HepG2 (cell line): ENCODE data around the gene KLF7. TPM values are rescaled to one million over a fixed set of nuclear protein-coding genes. Genes with fewer than 3 reads are reported as not detected.

Source experiments
- ARID5B ChIP-seq: IDR thresholded peaks from 2 replicates; pipeline ENCODE4 v1.4.0; 2020; ENCODE audit warnings: mild to moderate bottlenecking, missing genetic modification reagents
- DZIP1 ChIP-seq: sonication (generic); formaldehyde crosslinking; IDR thresholded peaks from 2 replicates; pipeline ENCODE4 v1.5.0; 2020; ENCODE audit warnings: mild to moderate bottlenecking, missing genetic modification reagents
- GATAD2A ChIP-seq: IDR thresholded peaks from 2 replicates; pipeline ENCODE4 v1.6.1; 2016
- HHEX ChIP-seq: IDR thresholded peaks from 2 replicates; pipeline ENCODE4 v1.6.1; 2016; ENCODE audit warnings: control low read depth
- HNF4A ChIP-seq: sonication (generic); formaldehyde crosslinking; IDR thresholded peaks from 2 replicates; pipeline ENCODE4 v1.4.0; 2020; ENCODE audit warnings: missing genetic modification reagents
- MIER3 ChIP-seq: IDR thresholded peaks from 2 replicates; pipeline ENCODE4 v1.6.1; 2016; ENCODE audit warnings: missing compliant biosample characterization, borderline replicate concordance
- MTF1 ChIP-seq: sonication (generic); formaldehyde crosslinking; IDR thresholded peaks from 2 replicates; pipeline ENCODE4 v1.5.0; 2020; ENCODE audit warnings: missing genetic modification reagents
- PHF21A ChIP-seq: sonication (generic); formaldehyde crosslinking; IDR thresholded peaks from 2 replicates; pipeline ENCODE4 v1.5.0; 2020; ENCODE audit warnings: mild to moderate bottlenecking, missing genetic modification reagents
- PRDM4 ChIP-seq: sonication (generic); formaldehyde crosslinking; IDR thresholded peaks from 2 replicates; pipeline ENCODE4 v1.9.0; 2021; ENCODE audit warnings: missing genetic modification reagents, borderline replicate concordance
- RAD51 ChIP-seq: fragments of 450-650 bp; IDR thresholded peaks from 2 replicates; pipeline ENCODE4 v1.6.1; 2016; ENCODE audit warnings: borderline replicate concordance
- RARA ChIP-seq: IDR thresholded peaks from 2 replicates; pipeline ENCODE4 v1.6.1; 2016; ENCODE audit warnings: missing genetic modification reagents, missing compliant biosample characterization
- RBM22 ChIP-seq: fragments of 200-400 bp; formaldehyde crosslinking; optimal IDR thresholded peaks from 2 replicates; pipeline ENCODE3; 2017; ENCODE audit warnings: mild to moderate bottlenecking, low read length, moderate library complexity
- RXRB ChIP-seq: IDR thresholded peaks from 2 replicates; pipeline ENCODE4 v1.6.1; 2016; ENCODE audit warnings: borderline replicate concordance, missing genetic modification reagents, missing compliant biosample characterization
- TCF7 ChIP-seq: sonication (generic); IDR thresholded peaks from 2 replicates; pipeline ENCODE4 v1.6.1; 2016; ENCODE audit warnings: antibody characterized with exemption, low read depth
- ZC3H4 ChIP-seq: sonication (generic); formaldehyde crosslinking; IDR thresholded peaks from 2 replicates; pipeline ENCODE4 v1.4.0; 2020; ENCODE audit warnings: missing genetic modification reagents, borderline replicate concordance
- ZMAT3 ChIP-seq: sonication (generic); formaldehyde crosslinking; conservative IDR thresholded peaks from 2 replicates; pipeline ENCODE4 v1.7.0; 2021; ENCODE audit warnings: missing genetic modification reagents
- ZNF292 ChIP-seq: sonication (generic); formaldehyde crosslinking; IDR thresholded peaks from 2 replicates; pipeline ENCODE4 v1.8.1; 2022; ENCODE audit warnings: mild to moderate bottlenecking, low read depth, missing genetic modification reagents, borderline replicate concordance
- ZNF331 ChIP-seq: sonication (generic); formaldehyde crosslinking; IDR thresholded peaks from 2 replicates; pipeline ENCODE4 v1.4.0; 2020; ENCODE audit warnings: missing genetic modification reagents
- ZNF431 ChIP-seq: sonication (generic); formaldehyde crosslinking; IDR thresholded peaks from 2 replicates; pipeline ENCODE4 v1.9.0; 2022; ENCODE audit warnings: missing genetic modification reagents, low read depth, mild to moderate bottlenecking, borderline replicate concordance
- ZNF460 ChIP-seq: sonication (generic); formaldehyde crosslinking; IDR thresholded peaks from 2 replicates; pipeline ENCODE4 v1.5.1; 2020; ENCODE audit warnings: missing genetic modification reagents, mild to moderate bottlenecking, borderline replicate concordance
- ZNF75D ChIP-seq: sonication (generic); formaldehyde crosslinking; IDR thresholded peaks from 2 replicates; pipeline ENCODE4 v1.8.1; 2023; ENCODE audit warnings: missing genetic modification reagents, mild to moderate bottlenecking, borderline replicate concordance
- ZNF816 ChIP-seq: sonication (generic); formaldehyde crosslinking; IDR thresholded peaks from 2 replicates; pipeline ENCODE4 v1.8.0; 2022; ENCODE audit warnings: missing genetic modification reagents, mild to moderate bottlenecking, borderline replicate concordance
- ZNF891 ChIP-seq: sonication (generic); formaldehyde crosslinking; IDR thresholded peaks from 2 replicates; pipeline ENCODE4 v1.5.0; 2020; ENCODE audit warnings: mild to moderate bottlenecking, missing genetic modification reagents
- polyA plus RNA-seq, 8 experiments: library from polyadenylated mRNA; depleted of rRNA in 3 of 8; stranded (reverse) in 7 of 8; unstranded in 1 of 8; fragments of >200 nt; fragmentation: Illumina TruSeq in 4 of 8; extraction: Trizol in 4 of 8; gene quantifications; 2 replicates each; pipeline versions ENCODE4 v1.2.1 to v1.2.3, GENCODE V29; 2011 to 2016; ENCODE audit warnings: low read depth in 4 of 8, missing spikeins in 1 of 8, mixed read lengths in 1 of 8; ENCODE audit not compliant: insufficient read depth in 1 of 8
- total RNA-seq, 5 experiments: library from RNA; depleted of rRNA; stranded (reverse); fragments of >200 nt; fragmentation: Illumina TruSeq; extraction: Trizol; gene quantifications; 2 replicates each; pipeline ENCODE4 v1.2.3, GENCODE V29; 2016; ENCODE audit warnings: low read depth in 1 of 5

Gene KLF7
- total and polyA plus RNA-seq, 2 of the 13 experiments (the other 11 are each of a cell fraction or from before 2014, with no cell fraction given), result 2.6 to 5.4 TPM

GRCh38 chr2:207215308-207215707, 49.6 kb upstream of the KLF7 start (continued):
- TF ChIP-seq ARID5B (CRISPR knock-in tag) (peak; percentile 71), ZMAT3 (no peak), ZNF75D (CRISPR knock-in tag) (no peak), PHF21A (CRISPR knock-in tag) (no peak), ZNF292 (no peak), DZIP1 (CRISPR knock-in tag) (no peak), ZNF331 (CRISPR knock-in tag) (no peak), ZNF460 (CRISPR knock-in tag) (no peak), RARA (peak; percentile 91), GATAD2A (CRISPR knock-in tag) (0 out of 2 replicates have a peak, but pooled peaks have one; percentile 21), RAD51 (no peak), ZC3H4 (CRISPR knock-in tag) (no peak), MIER3 (no peak), ZNF431 (no peak), PRDM4 (CRISPR knock-in tag) (no peak), HNF4A (peak; percentile 40), ZNF891 (CRISPR knock-in tag) (no peak), ZNF816 (0 out of 2 replicates have a peak, but pooled peaks have one; percentile 25), RXRB (CRISPR knock-in tag) (peak; percentile 16; the same call in 1 of the 2 replicates), MTF1 (CRISPR knock-in tag) (no peak), RBM22 (no peak), HHEX (CRISPR knock-in tag) (no peak), TCF7 (0 out of 2 replicates have a peak, but pooled peaks have one; percentile 52)
